Iris pigment epithelial cell (primary cell): Measurements from ENCODE around the gene PPP2R2B.
A peak's percentile ranks its signal among the peaks of the same experiment; 100 is the strongest.
"Not testable (repeated sequence)": the region's sequence is repeated elsewhere in the genome, so short reads cannot be mapped to it uniquely, and the experiment has no call there.

ENCODE experiments used
- DNase-seq: peaks from one replicate; pipeline ENCODE4 v3.0.0-alpha.2; 2011; ENCODE audit warnings: low read depth

The PPP2R2B gene

GRCh38 chr5:146607659-146608332 lies 270.8 kb downstream of the PPP2R2B start:
- peak; percentile 9 for DNase-seq

GRCh38 chr5:146606893-146607292 lies 271.7 kb downstream of the PPP2R2B start:
- DNase-seq: no peak

- no peak for DNase-seq
These were observed 278.2 kb downstream of the PPP2R2B start for GRCh38 chr5:146600376-146600775.

- DNase-seq: no peak
These were observed 279.3 kb downstream of the PPP2R2B start for GRCh38 chr5:146599261-146599660.

- DNase-seq: no peak
These were observed 283.5 kb downstream of the PPP2R2B start for GRCh38 chr5:146595088-146595487.

- no peak for DNase-seq
These were observed 286.2 kb downstream of the PPP2R2B start for GRCh38 chr5:146592352-146592751.

- no peak for DNase-seq
These were observed 289.6 kb downstream of the PPP2R2B start for GRCh38 chr5:146589028-146589345.

- DNase-seq: no peak
These were observed 290.1 kb downstream of the PPP2R2B start for GRCh38 chr5:146588331-146589027.

GRCh38 chr5:146586752-146587151 lies 291.8 kb downstream of the PPP2R2B start:
- no peak for DNase-seq

- DNase-seq: no peak
These were observed 293.8 kb downstream of the PPP2R2B start for GRCh38 chr5:146584750-146585149.

- DNase-seq: no peak
These were observed 296.4 kb downstream of the PPP2R2B start for GRCh38 chr5:146582051-146582596.

GRCh38 chr5:146580237-146580636 lies 298.3 kb downstream of the PPP2R2B start:
- no peak for DNase-seq

GRCh38 chr5:146574713-146575112 lies 303.8 kb downstream of the PPP2R2B start:
- no peak for DNase-seq

- DNase-seq: no peak
These were observed 310.4 kb downstream of the PPP2R2B start for GRCh38 chr5:146568161-146568560.

GRCh38 chr5:146565764-146566367 lies 312.7 kb downstream of the PPP2R2B start:
- DNase-seq: peak; percentile 69

GRCh38 chr5:146564007-146564762 lies 314.4 kb downstream of the PPP2R2B start:
- no peak for DNase-seq

GRCh38 chr5:146562461-146562860 lies 316.1 kb downstream of the PPP2R2B start:
- DNase-seq: no peak

GRCh38 chr5:146561711-146562110 lies 316.8 kb downstream of the PPP2R2B start:
- DNase-seq: no peak

GRCh38 chr5:146560205-146560812 lies 318.2 kb downstream of the PPP2R2B start:
- no peak for DNase-seq

- DNase-seq: not testable (repeated sequence)
These were observed 321.7 kb downstream of the PPP2R2B start for GRCh38 chr5:146556884-146557283.

GRCh38 chr5:146553446-146553845 lies 325.1 kb downstream of the PPP2R2B start:
- no peak for DNase-seq

- DNase-seq: no peak
These were observed 328.9 kb downstream of the PPP2R2B start for GRCh38 chr5:146549615-146550014.
